ENCODE data around the gene NFKB1. TPM values are rescaled to one million over a fixed set of nuclear protein-coding genes. Genes with fewer than 3 reads are reported as not detected.
"Not testable (repeated sequence)": the region's sequence is repeated elsewhere in the genome, so short reads cannot be mapped to it uniquely, and the experiment has no call there.

Gene NFKB1
- total RNA-seq, 4 donors from 2014 or later: 32.9 to 56.0 (median 40.9) TPM

DNA sequence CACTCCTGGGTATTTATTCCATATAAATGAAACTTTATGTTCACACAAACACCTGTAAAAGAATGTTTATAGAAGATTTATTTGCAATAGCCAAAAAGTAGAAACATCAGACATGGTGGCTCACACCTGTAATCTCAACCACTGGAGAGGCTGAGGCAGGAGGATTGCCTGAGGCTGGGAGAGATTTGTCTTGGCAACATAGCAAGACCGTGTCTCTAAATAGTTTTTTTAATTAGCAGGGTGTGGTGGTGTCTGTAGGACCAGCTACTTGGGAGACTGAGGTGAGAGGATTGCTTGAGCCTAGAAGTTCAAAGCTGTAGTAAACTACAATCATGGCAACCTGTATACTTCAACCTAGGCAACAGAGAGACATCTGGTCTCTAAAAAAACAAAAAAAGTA, 27.7 kb upstream of the NFKB1 start:
- Histone ChIP-seq H3K4me3 (no peak overlapping the region), H3K27me3 (no peaks in the 10 kb centered on the region), H3K36me3 (no peaks in the 10 kb centered on the region), H3K4me1 (no peaks in the 10 kb centered on the region), H3K27ac (no peak overlapping the region), H3K9me3 (peaks cover 6% of the 10 kb centered on the region)
- DNase-seq (ENCODE audit: low spot score in 2 of 2): no peak
- WGBS: 44% methylated on average over 1 of the region's 1 CpG
- no peak for TF ChIP-seq EP300 (IDR thresholded peaks at IDR 0.05)
- TF ChIP-seq POLR2A (IDR thresholded peaks at IDR 0.05): no peak
- TF ChIP-seq, protein P1, sequence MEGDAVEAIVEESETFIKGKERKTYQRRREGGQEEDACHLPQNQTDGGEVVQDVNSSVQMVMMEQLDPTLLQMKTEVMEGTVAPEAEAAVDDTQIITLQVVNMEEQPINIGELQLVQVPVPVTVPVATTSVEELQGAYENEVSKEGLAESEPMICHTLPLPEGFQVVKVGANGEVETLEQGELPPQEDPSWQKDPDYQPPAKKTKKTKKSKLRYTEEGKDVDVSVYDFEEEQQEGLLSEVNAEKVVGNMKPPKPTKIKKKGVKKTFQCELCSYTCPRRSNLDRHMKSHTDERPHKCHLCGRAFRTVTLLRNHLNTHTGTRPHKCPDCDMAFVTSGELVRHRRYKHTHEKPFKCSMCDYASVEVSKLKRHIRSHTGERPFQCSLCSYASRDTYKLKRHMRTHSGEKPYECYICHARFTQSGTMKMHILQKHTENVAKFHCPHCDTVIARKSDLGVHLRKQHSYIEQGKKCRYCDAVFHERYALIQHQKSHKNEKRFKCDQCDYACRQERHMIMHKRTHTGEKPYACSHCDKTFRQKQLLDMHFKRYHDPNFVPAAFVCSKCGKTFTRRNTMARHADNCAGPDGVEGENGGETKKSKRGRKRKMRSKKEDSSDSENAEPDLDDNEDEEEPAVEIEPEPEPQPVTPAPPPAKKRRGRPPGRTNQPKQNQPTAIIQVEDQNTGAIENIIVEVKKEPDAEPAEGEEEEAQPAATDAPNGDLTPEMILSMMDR (IDR thresholded peaks at IDR 0.05): no peak
- TF ChIP-seq POLR2AphosphoS5 (IDR thresholded peaks at IDR 0.05): no peak

DNA sequence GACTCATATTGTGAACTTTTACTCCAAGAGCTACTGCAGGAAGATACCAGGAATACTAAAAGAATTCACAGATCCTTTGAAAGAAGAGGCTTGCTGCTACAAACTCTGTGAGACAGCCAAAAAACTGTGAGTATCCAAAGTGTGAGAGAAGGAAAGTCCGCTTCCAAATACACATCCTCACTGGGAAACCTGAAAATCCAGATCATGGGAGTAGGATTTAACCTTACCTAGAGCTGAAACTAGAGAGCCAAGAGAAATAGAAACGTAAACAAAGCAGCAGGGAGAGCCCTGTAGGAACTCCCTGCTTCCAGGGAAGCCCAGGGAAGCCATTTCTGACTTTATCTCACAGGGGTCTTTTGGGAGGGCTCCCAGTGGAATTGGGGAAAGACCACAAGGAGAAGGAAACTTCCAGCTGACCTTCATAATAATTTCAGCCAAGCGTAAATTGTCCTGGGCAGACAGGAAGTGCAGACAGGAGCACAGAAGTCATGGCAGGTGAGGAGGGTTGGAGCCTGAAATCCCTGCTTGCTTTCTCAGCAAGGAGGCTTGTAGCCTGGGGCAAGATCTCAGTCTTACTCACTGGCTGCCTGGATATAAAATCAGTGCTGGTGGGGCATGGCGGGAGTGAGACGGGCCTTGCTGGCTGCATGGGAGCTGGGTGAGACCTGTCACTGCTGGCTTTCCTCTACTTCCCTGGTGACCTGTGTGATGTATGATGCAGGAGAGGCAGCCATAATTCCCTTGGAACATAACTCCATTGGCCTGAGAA, 26.2 kb upstream of the NFKB1 start:
- no peak for TF ChIP-seq EP300 (IDR thresholded peaks at IDR 0.05)
- no peak for TF ChIP-seq POLR2AphosphoS5 (IDR thresholded peaks at IDR 0.05)
- TF ChIP-seq, protein P1 (IDR thresholded peaks at IDR 0.05): no peak
- no peak for TF ChIP-seq POLR2A (IDR thresholded peaks at IDR 0.05)
- no peak for DNase-seq (ENCODE audit: low spot score in 2 of 2)
- no peak overlapping the region for H3K27ac ChIP-seq
- H3K36me3 ChIP-seq: no peaks in the 10 kb centered on the region
- peaks cover 6% of the 10 kb centered on the region for H3K9me3 ChIP-seq
- H3K4me3 ChIP-seq: no peak overlapping the region
- no peaks in the 10 kb centered on the region for H3K27me3 ChIP-seq
- no peaks in the 10 kb centered on the region for H3K4me1 ChIP-seq
- 86% methylated on average over 5 of the region's 5 CpGs for WGBS

- Histone ChIP-seq H3K27me3 (no peaks in the 10 kb centered on the region), H3K4me1 (no peaks in the 10 kb centered on the region), H3K4me3 (no peak overlapping the region), H3K27ac (no peak overlapping the region), H3K9me3 (peaks cover 6% of the 10 kb centered on the region), H3K36me3 (no peaks in the 10 kb centered on the region)
- TF ChIP-seq POLR2A (IDR thresholded peaks at IDR 0.05) (no peak), POLR2AphosphoS5 (IDR thresholded peaks at IDR 0.05) (no peak), EP300 (IDR thresholded peaks at IDR 0.05) (no peak)
- TF ChIP-seq, protein P1 (IDR thresholded peaks at IDR 0.05): no peak
- WGBS: 87% methylated on average over 3 of the region's 3 CpGs
- DNase-seq (ENCODE audit: low spot score in 2 of 2): no peak
Observed at GRCh38 chr4:102477657-102478056, 23.5 kb upstream of the NFKB1 start.

- Histone ChIP-seq H3K4me3 (no peak overlapping the region), H3K27ac (no peak overlapping the region), H3K27me3 (no peaks in the 10 kb centered on the region), H3K36me3 (no peaks in the 10 kb centered on the region), H3K4me1 (no peaks in the 10 kb centered on the region), H3K9me3 (peaks cover 6% of the 10 kb centered on the region)
- TF ChIP-seq, protein P1 (IDR thresholded peaks at IDR 0.05): no peak
- no peak for TF ChIP-seq POLR2AphosphoS5 (IDR thresholded peaks at IDR 0.05)
- TF ChIP-seq EP300 (IDR thresholded peaks at IDR 0.05): no peak
- TF ChIP-seq POLR2A (IDR thresholded peaks at IDR 0.05): no peak
- no peak for DNase-seq (ENCODE audit: low spot score in 2 of 2)
- WGBS: 83% methylated on average over 6 of the region's 7 CpGs
Observed at GRCh38 chr4:102478186-102478585, 23.0 kb upstream of the NFKB1 start.

DNA sequence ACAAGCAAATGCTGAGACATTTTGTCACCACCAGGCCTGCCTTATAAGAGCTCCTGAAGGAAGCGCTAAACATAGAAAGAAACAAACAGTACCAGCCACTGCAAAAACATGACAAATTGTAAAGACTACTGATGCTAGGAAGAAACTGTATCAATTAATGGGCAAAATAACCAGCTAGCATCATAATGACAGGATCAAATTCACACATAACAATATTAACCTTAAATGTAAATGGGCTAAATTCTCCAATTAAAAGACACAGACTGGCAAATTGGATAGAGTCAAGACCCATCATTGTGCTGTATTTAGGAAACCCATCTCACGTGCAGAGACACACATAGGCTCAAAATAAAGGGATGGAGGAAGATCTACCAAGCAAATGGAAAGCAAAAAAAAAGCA, 21.3 kb upstream of the NFKB1 start:
- not testable (repeated sequence) for H3K27ac ChIP-seq; DNase-seq (ENCODE audit: low spot score in 2 of 2); H3K36me3 ChIP-seq; H3K4me3 ChIP-seq; H3K27me3 ChIP-seq; H3K9me3 ChIP-seq; H3K4me1 ChIP-seq
- 96% methylated on average over 2 of the region's 2 CpGs for WGBS
